NCI-H187 treated with DMSO at 0.1 percent for 48 hours (cell line): ENCODE data around the gene SLC66A3.

Experiments used
- DNase-seq: peaks from one replicate; lab custom pipeline; 2025; lab: John Stamatoyannopoulos, UW

Gene SLC66A3

DNA sequence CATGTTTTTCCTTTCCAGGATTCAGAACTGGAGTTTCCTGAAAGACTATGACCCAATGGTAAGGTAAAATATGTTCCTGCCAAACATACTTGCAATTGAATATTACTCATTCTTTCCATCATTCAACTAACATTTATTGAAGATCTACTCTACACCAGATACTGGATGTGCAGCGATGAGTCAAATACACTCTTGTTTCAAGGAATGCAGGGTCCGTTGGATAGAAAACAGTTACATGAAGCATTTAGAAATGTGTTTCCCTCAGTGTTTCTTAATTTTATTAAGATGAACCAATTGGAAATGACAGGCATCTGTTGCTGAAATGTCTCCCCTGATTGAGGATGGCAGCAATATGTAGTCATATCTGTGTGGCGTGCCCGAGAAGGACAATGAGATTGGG, 14.8 kb upstream of the SLC66A3 start:
- no peak for DNase-seq

GRCh38 chr2:11141319-11141718, 13.9 kb upstream of the SLC66A3 start:
- DNase-seq = no peak

- no peak for DNase-seq
Observed at GRCh38 chr2:11142330-11142729, 12.9 kb upstream of the SLC66A3 start.

DNA sequence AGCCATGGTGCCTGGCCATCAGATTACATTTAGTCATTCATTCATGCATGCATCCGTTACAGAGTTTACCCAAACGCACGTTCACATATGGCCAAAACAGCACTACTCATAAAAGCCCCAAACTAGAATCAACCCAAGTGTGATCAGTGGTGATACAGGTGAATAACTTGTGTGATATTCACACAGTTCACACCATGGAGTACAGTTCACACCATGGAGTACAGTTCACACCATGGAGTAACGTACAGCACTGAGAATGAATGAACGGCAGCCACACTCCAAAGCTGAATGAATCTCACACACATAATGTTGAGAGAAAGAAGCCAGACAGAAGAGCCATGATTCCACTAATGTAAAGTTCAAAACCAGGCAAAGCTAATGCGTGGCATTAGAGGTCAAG, 12.3 kb upstream of the SLC66A3 start:
- no peak for DNase-seq

DNA sequence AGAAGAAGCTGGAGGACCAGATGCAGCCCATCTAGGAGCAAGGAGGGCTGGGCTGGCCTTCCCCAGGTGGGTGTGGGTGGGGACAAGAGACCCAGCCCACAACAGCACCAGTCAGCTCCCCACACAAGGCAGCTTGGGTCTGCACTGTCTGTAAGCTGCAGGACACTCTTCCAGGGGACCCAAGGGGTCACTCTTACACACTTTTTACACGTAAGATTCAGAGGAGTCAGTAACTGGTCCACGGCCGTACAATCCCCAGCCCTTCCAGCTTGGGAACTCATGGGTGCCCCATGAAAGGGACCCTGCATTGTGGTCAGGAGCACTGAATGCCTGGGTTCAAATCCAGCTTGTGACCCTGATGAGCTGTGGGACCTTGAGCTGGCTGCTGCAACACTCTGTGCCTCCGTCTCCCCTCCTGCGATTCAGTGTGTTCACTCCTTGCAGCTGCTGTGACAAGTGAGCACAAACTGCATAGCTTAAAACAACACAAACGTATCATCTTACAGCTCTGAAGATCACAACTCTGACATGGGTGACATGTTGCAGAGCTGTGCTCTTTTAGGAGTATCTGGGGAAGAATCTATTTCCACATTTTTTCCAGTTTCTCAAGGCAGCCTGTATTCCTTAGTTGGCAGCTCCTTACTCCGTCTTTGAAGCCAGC, 11.1 kb upstream of the SLC66A3 start:
- no peak for DNase-seq

- DNase-seq = no peak
Observed at GRCh38 chr2:11144738-11145079, 10.6 kb upstream of the SLC66A3 start.

- no peak for DNase-seq
Observed at GRCh38 chr2:11145350-11145749, 9.9 kb upstream of the SLC66A3 start.

DNA sequence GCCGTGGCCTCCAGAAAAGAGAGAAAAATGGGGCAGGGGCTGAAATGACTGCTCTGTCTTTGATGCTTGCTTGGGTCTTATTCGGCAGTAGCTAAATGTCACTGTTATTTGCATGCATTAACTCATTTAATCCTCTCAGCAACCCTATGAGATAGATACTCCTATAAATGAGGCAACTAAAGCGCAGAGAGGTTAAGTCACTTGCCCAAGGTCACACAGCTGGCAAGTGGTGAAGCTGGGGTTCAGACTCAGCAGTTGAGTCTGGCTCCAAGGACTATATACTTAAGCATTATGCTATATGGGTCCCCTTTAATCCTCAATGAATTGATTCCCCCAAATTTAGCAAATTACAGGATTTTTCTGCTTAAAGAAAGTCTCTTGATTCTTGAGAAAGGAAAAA, 9.2 kb upstream of the SLC66A3 start:
- DNase-seq = no peak

DNA sequence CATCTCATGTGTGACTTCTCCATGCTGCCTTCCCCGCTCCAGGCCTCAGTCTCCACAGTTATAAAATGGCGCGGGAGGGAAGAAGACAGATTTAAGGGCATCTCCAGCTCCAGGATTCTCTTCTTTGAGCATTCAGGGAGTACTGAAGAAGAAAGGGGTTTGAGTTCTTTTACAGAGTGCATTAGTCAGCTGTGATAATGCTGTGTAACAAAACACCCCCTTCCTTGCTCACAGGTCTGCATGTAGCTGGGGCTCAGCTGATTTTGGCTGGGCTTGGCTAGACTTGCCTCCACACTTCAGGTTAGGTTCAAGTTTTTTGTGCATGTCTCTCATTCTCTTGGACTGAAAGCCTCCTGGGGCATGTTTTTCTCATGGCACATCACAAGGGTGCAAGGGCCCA, 8.0 kb upstream of the SLC66A3 start:
- DNase-seq = no peak

DNA sequence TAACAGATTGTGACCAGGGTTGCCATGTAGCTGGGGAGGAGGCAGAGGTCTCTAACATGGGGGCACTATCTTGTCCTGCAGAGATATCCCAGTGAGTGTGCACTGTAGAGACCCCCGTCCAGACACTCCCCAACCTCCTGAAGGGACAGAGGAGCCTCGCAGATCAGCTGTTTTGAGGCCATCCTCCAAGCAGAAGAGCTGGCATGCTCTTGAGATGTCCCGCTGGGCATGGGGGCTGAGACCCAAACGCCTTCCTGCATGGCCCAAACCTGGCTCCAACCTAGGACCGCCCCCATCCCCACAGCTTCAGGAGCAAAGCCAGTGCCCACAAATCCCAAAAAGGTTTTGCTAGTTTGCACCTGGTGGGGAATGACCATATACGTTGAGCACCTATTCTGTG, 2.7 kb upstream of the SLC66A3 start:
- no peak for DNase-seq

DNA sequence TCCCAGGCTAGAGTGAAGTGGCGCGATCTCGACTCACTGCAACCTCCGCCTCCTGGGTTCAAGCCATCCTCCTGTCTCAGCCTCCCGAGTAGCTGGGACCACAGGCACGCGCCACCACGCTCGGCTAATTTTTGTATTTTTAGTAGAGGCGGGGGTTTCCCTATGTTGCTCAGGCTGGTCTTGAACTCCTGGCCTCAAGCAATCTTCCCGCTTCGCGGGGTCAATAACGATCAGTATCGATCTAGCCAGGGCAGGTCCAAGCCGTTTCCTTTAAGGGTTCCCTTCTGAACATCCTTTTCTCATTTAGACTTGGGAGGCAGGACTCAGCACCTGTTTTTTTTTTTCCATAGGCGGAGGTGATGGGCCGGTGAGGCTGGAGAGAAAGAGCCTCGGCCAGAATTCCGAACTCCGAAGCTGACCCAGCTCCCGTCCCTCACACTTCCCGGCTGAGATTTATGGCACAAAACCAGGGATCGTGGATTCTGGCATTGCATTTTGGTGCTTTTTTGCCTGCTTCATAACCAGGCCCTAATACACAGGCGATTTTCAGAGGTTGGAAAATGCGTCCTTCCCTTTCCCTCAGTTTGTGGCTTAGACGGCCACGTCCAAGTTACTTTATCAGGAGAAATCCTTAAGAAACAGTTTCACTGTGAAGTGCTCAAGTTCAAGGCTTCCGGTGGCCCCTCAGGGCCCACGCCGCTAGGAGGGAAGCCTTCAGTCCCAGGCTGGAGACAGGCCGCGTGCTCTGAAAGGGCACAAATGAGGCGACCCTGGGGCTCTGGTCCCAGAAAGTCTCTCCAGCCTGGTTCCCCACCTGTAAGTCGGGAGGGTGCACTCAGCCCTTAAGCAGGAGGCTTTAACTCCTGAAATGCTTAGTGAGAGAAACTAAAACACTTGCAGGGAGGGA, 998 bp upstream of the SLC66A3 start:
- DNase-seq = no peak

GRCh38 chr2:11154923-11155380, 315 bp upstream of the SLC66A3 start:
- DNase-seq = peak; percentile 88

DNA sequence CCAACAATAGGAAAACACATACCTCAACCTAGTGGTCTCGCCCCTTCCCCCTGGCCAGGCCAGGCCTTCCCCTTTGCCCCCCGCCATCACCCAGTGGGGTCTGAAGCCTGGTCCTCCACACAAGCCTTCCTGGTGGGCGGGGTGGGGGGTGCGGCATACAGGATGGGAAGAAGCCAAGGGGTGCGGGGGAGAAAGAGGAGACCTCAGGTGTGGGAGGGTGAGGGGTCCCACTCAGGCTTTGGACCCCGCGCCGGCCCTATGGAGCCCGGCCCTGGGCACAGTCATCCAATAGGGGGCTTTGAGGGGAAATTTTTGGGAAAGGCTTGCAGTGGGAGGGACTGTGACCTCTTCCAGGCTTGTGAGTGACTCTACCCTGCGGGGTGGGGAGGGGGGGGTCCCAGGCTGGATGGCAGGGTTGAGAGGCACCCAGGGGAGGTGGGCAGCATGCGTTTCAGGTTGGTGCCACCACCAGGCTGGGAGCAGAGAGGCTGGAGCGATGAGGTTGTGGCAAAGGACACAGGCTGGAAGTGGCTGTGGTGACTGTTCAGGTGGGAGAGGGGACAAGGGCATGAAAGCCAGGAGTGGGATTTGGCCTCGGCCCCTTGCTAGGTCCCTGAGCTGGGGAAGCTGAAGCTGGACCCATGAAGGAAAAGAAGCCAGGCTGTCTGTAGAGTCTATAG, 1.3 kb downstream of the SLC66A3 start:
- no peak for DNase-seq

- DNase-seq = no peak
Observed at GRCh38 chr2:11157296-11157695, 2.0 kb downstream of the SLC66A3 start.

GRCh38 chr2:11157731-11158130, 2.5 kb downstream of the SLC66A3 start:
- DNase-seq = no peak

- DNase-seq = no peak
Observed at GRCh38 chr2:11158916-11159573, 3.8 kb downstream of the SLC66A3 start.

GRCh38 chr2:11159574-11160170, 4.4 kb downstream of the SLC66A3 start:
- DNase-seq = no peak

DNA sequence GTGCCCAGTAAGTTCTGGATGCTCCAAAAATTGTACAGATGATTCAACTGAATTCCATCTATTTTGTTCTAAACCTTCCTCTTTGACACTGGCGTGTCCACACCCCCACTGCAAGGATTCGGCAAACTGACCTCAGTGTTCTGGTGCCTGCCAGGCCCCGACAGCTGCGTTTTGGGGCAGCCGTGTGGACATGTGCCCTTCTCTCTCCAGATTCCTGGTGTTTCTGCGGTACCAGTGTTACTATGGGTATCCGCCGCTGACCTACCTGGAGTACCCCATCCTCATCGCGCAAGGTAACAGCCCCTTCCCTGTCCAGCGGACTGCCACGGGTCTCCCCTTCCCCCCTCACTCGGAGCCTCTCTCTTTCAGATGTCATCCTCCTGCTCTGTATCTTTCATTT, 5.0 kb downstream of the SLC66A3 start:
- DNase-seq = no peak

DNA sequence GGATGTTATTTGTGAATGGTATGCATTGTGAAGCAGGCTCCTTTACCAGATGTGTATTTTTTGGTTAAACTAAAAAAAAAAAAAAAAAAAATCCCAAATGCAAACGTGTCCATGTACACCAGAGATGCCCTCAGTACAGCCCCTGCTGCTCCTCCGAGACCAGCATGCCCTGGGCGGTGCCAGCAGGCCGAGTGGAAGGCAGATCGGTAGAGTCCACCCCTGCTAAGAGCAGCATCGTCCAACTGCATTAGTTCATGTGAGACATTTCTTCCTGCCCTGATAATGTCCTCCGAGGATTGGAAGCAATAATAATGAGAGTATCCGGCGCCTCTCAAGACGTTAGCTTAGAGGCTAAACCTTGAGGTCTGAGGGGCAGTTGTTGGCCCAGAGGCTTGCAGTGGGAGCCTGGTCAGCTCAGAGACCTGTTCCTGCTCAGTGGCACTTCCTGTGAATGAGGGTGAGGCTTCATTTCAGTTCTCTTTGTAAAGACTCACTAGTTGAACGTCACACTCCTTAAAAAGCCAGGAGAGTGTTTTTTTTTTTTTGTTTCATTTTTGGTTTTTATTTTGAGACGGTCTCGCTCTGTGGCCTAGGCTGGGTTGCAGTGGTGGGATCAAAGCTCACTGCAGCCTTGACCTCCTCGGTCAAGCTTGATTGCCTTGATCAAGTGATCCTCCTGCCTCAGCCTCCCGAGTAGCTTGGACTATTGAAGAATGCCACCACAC, 5.6 kb downstream of the SLC66A3 start:
- DNase-seq = no peak

GRCh38 chr2:11161747-11162146, 6.5 kb downstream of the SLC66A3 start:
- no peak for DNase-seq
